Activated T-cell treated with anti-CD3 and anti-CD28 coated beads for 24 hours (primary cell): ENCODE data around the gene KY.

Source experiments
- DNase-seq: peaks from one replicate; pipeline ENCODE4 v3.0.0-alpha.2; 2020; ENCODE audit warnings: low read depth

The KY gene

DNA sequence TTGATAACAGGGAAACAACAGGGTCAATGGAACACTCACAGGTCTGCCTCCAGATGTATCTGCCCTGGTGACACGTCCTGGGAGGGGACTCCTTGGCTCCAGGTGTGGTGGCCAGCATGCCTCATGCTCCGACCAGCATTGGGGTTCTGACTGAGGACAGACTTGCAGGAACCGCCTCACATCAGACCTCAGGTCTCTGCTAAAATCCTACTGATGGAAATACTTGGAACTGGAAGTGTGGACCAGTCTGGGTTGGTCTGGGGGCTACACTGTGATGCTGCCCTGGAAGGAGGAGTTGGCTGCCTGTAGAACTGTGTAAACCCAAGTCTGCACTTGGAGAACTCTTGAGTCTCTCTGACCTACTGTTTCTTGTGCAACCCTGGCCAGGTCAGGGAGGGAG is 17.1 kb upstream of the KY start:
- no peak for DNase-seq

DNA sequence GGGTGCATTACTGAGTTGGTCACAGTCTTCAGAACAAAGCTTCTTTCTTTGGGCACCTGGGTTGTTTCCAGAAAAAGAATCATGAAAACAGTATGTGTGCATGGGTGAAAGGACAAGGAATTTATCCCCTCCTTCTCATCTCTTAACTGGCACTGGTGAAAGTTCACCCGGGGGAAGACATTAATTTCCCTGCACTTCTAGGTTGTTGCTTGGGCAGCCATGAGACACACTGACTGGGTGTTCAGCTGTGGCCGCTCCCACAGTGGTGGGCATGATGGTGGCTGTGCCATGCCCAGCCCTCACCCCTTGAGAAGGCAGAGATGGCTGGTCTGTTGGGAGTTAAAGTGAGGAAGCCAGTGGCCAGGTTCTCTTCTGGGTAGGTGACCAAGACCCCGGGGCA is 16.6 kb upstream of the KY start:
- DNase-seq = no peak

DNA sequence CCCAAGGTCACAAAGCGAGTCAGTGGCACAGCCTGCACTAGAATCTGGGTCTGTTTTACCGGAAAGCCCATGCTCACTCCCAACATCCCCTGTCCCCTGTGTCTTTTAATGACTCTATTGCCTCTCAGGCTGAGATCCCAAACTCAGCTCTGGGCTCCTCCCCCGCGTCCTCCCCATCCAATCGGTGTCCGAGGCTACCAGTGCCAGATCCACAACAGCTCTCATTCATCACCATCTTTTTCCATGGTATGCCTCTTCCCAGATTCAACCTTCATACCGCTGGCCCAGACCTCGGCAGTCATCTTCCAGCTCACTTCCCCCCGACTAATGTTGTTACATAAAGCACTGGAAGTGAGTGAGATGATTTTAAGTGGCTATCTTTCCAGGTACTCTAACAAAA is 16.1 kb upstream of the KY start:
- no peak for DNase-seq

DNA sequence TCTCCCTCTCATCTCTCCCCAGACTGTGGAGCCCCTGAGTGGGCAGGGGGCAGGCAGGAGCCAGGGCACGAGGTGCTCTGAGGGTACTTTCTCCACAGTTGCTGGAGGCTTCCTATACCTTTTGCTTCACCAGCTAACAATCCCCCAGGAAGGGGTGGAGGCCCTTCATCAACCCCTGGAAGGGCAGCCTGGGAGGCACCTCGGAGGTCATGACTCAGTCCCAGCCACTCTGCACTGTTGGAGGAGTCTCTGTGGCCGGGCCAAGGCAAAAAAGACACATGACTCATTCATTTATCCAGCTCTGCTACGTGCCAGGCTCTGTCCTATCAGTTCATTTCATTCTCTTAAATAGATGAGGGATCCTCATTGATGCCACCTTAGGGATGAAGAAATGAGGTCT is 15.6 kb upstream of the KY start:
- no peak for DNase-seq

DNA sequence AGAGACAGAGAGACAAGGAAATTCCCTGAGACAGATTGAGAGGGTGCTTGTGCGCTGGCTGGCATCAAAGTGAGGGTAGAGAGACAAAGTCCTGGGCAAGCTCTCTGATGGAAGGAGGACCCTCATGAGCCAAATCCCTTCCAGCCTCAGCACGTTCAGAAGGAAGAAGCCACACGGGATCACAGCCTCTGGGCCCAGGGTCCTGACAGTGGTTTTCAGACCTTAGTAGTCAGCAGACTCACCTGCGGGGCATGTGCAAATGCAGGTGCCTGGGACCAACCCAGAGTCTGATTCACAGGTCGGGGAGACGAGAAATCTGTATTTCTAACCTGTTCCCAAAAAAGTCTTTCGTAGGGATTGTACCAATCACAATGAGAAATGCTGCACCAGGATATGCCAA is 15.2 kb upstream of the KY start:
- DNase-seq = no peak

DNA sequence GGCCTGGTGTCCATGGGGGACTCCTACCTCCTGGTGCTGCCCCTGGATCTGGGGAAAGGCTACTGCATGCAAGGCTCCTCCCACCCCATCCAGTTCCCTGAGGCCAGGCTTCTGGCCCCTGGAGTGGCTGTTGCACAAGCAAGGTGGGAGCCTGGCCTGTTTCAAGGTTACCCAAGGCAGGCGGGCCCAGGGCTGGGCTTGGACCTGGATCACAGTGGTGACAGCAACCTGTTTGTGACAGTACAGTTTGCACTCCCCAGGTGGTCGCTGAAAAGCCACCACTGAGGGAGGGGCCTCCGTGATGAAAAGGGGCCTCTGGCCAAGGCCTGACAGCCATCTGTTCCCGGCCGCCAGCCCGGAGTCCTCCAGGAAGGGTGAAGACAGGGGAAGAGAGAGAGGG is 14.4 kb upstream of the KY start:
- DNase-seq = no peak

DNA sequence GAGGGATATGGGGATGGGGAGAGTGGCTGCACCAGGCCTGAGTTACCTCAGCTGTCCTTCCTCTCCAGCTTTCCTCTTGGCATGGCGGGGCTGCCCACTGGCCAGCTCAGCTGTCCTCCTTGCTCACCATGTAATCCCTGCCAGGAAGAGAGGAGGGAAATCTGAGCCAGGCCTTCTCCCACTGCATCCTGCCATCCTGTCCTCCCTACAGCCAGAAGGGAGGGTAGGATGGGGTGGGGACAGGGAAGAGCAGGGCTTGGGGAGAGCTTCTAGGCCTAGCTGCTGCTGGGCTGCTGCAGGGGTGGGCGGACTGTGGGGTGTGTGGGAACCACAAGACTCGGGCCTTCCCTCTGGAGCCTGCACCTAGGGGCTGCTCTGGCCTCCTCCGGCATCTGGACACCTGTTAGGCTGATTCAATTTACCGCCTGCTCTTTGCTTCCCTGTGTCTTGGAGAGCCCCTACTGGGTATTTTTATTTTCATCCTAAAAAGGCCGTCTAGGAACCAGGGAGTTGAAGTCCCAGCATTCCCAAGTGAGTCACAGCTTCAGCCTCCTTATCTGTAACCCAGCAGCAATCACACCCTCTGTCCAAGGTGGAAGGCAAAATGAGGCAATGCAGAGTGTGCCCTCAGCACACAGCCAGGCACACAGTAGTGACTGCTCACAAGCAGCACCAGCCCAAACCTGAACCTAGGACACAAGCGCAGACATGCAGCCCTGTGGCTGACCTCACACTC is 13.1 kb upstream of the KY start:
- DNase-seq = no peak

DNA sequence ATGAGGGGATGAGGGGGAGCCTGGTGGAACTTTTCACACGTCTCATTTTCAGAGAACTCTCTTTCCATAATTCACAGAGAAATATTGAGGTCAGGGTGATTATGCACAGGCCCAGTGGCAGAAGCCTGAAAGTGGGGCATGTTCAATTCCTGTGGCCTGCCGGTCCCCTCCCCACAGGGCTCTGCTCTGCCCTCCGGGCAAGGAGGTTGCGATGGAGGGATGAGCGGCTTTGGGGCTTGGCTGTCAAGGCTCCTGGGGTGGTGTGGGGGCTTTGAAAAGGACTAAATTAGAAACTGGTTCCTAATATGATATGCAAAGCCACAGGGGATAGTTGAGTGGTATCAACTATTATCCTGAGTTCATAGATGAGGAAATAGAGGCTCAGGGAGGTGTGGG is 9.2 kb upstream of the KY start:
- no peak for DNase-seq

DNA sequence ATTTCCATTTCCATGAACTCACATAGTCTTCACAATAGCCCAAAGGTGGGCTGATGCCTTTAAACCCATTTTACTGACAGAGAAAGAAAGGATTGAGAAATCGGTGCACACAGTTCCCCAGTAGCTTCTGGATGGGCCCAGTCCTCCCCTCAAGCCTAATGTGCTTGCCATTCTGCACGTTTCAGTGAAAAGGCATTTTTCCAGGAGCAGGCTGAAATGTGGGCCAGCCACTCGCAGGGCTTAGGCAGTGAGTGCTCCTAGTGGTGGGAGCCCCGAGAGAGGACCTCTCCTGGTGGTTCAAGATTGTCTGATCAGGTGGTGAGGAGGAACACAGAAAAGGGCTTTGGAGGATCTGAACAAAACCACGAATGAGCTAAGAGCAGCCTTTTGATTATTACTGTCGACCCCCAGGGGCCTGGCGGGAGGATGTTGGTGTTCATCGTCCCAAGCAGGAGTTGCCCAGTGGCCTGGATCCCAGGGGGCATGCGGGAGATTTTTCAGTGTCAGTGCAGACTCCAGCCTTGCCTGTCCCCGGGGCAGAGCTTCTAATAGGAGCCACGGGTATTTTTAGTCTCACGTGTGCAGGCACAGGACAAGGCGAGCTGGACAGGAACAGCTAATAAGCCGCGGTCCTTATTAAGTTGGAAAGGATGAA is 8.7 kb upstream of the KY start:
- no peak for DNase-seq

DNA sequence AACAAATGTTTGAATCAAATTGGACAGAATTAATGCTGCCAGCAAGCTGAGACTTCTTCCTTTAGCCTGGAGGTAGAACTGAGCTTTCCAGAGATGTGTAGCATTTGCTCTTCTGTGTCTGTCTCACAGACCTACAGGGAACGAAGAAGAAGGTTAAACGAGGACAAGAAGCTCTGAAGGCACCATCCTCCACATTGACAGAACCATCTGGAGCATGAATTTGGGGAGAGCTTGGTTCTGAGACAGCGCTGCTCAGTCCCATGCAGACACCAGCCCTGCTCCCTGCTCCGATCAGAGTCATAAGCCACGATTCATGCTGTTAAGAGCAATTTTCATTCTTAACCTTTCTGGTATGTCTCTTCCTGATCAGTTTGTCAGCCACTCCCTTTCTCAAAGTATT is 7.7 kb upstream of the KY start:
- DNase-seq = no peak

DNA sequence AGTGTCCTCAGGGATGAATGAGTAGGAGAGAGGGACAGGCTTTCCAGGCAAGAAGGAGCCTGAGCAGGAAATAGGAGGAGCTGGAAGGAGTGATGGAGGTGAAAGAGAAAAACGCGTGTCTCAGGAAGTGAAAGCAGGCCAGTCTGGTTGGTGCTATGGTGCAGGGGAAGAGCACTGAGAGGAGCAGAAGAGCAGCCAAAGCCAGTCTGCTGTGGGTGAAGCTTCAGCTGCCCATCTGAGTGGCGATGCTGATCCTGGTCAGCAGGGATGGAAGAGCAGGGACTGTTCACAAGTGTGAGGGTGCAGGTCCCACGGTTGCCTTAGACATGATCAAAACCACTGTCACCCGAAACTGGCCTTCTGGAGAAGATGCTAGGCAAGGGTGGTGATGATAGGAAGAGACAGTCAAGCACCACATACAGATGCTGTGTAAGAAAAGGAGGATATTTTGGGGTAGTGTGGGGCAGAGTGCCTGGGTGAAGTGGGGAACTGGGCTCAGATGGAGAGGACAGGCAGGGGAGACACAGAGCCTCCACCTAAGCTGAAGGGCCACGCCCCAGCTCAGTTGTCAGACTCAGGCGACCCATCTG is 5.5 kb upstream of the KY start:
- DNase-seq = no peak

DNA sequence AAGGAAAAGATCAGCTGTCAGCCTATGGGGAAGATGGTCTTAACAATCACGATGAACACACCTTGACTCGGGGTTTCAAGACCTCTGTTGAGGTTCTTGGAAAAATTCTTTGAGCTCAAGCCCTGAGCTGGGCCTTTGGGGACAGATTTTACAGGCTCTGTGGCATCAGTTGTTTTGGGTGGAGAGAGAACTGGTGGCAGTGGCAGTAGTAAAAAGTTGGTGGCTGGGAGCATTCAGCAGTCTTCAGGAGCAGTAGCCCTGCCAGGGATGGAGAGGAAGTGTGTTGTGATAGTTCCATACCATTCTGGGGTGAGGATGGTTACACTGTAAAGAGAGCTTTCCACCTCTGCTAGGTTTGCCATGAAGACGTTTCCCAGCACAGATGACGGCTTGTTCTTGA is 4.9 kb upstream of the KY start:
- DNase-seq = no peak

DNA sequence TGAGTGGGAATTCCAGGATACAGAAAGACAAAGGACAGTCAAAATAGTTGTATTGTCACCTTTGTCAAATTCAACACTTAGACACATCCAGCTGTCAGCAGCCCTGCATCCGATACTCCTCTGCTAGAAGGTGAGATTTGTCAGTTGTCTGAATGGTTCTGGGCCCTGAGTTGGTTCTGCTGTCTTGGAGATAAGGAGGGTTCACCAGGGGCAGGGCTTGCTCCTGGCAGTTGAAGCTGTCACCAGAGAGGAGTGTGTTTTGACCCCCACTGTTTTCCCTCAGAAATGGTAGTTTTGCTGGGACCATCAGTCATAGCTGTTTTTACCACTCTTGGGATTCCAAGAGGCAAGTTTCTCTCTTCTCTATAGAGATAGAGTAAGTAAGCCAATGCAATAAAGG is 3.2 kb upstream of the KY start:
- no peak for DNase-seq

DNA sequence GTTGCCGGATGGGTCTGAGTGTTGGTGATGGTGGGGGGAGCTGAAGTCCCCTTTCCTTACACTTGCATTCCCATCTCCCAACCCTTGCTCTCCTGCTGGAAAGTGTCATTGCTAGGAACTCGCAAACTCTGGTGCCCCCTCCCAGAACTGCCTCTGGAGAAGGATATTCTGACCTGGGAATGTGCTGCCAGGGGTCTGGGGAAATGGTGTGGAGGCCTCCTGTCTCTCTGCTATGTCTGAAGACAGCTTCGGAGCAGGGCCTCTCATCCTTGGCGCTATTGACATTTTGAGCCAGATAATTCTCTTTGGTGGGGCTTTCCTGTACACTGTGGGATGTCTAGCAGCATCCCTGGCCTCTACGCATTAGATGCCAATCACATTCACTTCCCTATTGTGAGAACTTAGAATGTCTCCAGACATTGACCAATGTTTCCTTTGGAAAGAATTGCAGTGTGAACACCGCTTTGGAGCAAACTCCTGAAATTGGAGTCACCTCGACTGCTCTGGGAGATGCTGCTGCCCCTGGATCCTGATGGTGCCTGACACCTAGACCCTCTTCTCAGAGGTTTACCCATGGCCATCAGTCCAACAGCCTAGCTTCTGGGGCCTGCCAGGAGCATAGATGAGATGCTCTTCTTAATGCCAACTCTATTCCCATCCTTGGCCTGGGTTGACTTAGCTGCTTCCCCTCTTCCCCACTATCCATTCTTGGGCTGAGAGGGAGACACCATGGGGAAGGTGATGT is 2.2 kb upstream of the KY start:
- DNase-seq = no peak

DNA sequence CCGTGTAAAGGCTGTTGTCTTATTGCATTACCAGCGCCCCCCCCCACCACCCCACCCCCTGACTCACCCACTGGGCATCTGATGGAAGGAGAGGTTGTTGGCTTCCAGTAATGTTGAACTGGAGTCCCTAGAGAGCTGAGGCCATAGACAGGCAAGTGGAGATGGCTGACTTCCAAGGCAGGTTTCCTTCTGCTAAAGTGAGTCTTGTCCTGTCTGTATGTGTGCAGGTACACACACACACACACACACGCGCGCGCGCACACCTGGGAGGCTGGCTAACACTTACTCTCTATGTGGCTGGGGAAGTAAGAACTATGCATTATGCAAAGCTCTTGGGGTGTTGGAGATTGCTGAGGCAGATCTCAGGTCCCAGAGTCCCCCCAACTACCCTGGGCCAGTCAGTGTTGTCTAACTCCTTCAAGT is 1.6 kb upstream of the KY start:
- DNase-seq = no peak

DNA sequence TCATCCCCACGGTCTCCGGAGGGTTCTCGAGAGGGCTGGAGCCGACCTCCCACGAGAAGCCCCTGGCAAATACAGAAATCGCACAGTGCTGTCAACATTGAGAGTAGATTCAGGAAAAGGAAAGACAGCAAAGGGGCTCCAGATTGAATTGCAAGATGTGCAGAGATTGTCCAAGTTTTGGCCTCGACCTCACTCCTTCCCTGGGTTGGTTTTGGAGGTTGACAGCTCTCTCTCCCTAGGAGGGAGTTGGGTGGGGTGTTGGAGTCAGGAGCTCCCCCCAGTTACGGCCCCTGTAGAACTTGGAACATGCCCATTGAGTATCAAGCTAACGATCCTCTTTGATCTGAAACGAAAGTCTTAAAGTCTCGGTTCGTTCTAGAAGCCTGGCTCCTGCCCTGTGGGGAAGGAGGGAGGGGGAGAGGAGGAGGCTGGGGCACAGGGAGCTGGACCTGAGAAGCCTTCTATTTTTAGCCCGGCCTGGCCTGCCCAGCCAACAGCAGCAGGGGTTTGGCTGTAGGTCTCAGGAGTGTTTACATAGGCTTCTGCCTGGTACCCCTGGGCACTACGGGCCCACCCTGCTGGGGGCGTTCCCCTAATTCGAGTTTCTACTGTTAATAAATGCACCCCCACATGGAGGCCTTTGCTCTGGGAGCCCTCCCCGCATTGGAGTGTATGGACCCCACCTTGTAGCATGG is 672 bp upstream of the KY start:
- no peak for DNase-seq

DNA sequence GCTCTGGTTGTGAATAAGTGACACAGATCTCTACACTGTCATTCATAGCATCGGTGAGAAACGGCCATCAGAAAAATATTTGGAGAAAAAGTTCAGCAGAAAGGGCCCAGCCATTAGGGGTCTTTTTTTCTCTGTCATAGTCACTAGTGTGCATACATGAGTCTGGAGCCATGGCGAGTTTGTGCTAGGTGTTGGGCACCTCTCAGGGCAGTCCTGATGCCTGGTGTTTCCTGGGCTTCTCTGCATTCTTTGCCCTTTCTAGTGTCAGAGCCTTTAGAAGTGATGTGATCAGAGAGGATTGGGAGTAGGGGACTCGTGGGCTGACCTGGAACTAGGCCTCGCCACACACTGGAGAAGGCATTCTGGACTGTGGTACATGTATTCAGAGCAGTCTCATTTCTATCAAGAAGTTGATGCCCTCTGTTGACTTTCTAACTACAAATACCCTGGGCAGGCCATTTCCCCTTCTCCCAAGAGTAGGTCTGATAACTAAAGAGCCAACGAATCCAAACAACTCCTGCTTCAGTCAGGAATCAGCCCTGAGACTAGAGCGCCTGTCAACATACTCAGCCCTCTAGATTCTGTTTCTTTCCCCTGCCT is 1.6 kb downstream of the KY start:
- DNase-seq = no peak

DNA sequence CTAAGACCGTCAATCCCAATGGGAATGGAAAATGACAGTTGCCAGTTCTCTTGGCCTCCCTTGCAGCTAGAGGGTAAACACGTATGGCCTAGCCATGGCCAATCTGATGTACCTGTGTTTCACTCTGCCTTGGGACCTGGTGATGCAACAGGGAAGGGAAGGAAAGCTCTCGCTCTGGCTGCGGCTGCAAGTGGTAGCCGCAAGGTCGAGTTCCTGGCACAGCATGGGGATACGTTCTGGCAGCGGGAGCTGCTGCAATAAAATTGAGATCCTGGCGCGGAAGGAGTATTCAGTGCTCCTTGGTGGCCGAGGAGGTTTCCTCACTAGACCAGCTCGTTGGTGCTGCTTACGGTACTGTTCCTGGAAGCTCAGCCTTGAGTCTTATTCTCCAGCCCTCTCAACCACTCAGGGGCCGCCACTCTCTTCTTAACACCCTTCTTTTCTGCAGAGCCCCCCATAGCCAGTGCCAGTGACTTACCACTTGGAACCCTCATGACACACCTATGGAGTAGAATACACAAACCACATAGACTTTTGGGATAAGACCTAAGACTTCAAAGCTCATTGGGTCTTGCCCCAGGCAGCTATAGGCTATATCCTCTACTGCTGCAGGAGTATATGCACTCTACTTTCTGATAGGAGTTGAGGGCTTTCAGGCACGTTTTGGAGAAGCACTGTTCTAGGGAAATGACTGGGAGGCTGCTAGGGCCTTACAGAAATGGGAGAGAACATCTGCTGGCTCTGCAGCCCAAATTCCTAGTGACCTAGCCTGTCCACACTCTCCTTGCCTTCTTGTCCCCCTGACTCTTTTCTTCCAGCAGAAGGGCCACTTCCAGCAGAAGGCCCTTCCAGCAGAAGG is 2.7 kb downstream of the KY start:
- DNase-seq = no peak

DNA sequence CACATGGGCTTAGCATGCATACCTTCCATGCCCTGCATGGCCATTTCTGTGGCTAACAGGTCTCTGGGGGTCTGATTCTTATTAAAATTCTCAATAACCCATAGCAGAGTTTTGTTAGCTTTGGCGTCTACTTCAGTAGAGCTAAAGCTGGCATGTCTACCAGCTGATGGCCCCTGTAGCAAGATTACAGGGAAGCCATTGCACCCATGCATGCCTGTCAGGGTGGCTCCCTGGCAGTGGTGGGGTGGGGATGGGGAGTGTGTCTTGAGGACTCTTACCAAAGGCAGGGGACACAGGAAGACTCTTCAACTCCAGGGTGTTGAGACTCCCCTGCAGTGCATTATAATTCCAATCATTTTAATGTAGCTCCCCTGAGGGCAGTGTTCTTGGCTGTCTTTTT is 4.7 kb downstream of the KY start:
- DNase-seq = no peak

DNA sequence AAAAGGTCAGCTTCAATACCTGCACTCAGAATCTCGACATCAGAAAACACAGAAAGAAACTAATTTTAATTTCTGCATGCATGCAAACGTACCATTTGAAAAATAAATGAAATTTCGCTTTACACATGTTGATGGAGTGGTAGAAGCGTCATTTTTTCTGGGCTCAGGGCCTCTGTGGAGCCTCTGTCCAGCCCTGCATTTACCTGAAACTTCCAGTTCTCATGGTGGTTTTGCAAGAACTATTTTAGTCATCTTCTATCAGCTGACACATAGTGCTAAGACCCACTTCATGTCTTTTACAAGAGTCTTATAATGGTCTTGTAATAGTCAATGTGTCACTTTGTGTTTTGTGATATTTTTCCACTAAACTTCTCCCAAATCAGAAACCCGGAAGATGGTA is 5.3 kb downstream of the KY start:
- no peak for DNase-seq
